ENCODE measurements around the gene SEMA4F. TPM values are rescaled to one million over a fixed set of nuclear protein-coding genes. Genes with fewer than 3 reads are reported as not detected.

SEMA4F gene
- total RNA-seq, 1 donor from 2014 or later, result 6.6 TPM

GRCh38 chr2:74703373-74703772 is 49.3 kb downstream of the SEMA4F start:
- DNase-seq (ENCODE audit: low spot score), result no peak

GRCh38 chr2:74704216-74704615 is 50.2 kb downstream of the SEMA4F start:
- DNase-seq (ENCODE audit: low spot score), result no peak

GRCh38 chr2:74706741-74707140 is 52.7 kb downstream of the SEMA4F start:
- DNase-seq (ENCODE audit: low spot score), result no peak

- DNase-seq (ENCODE audit: low spot score), result no peak
Observed at GRCh38 chr2:74707837-74708236, 53.8 kb downstream of the SEMA4F start.

GRCh38 chr2:74708296-74708695 is 54.2 kb downstream of the SEMA4F start:
- DNase-seq (ENCODE audit: low spot score), result no peak

- no peak for DNase-seq (ENCODE audit: low spot score)
Observed at GRCh38 chr2:74708883-74709282, 54.8 kb downstream of the SEMA4F start.

- no peak for DNase-seq (ENCODE audit: low spot score)
Observed at GRCh38 chr2:74712223-74713053, 58.4 kb downstream of the SEMA4F start.

- DNase-seq (ENCODE audit: low spot score), result no peak
Observed at GRCh38 chr2:74714691-74715080, 60.6 kb downstream of the SEMA4F start.

GRCh38 chr2:74715081-74715791 is 61.2 kb downstream of the SEMA4F start:
- peak; percentile 93 for DNase-seq (ENCODE audit: low spot score)

- no peak for DNase-seq (ENCODE audit: low spot score)
Observed at GRCh38 chr2:74715880-74716279, 61.8 kb downstream of the SEMA4F start.

- DNase-seq (ENCODE audit: low spot score), result no peak
Observed at GRCh38 chr2:74719066-74719465, 65.0 kb downstream of the SEMA4F start.

- DNase-seq (ENCODE audit: low spot score), result no peak
Observed at GRCh38 chr2:74721316-74721715, 67.3 kb downstream of the SEMA4F start.

- DNase-seq (ENCODE audit: low spot score), result no peak
Observed at GRCh38 chr2:74724496-74724895, 70.4 kb downstream of the SEMA4F start.

- DNase-seq (ENCODE audit: low spot score), result no peak
Observed at GRCh38 chr2:74725287-74725686, 71.2 kb downstream of the SEMA4F start.

- no peak for DNase-seq (ENCODE audit: low spot score)
Observed at GRCh38 chr2:74728842-74729241, 74.8 kb downstream of the SEMA4F start.

GRCh38 chr2:74730530-74730929 is 76.5 kb downstream of the SEMA4F start:
- DNase-seq (ENCODE audit: low spot score), result no peak

Other genes with a start within 250 kb of the SEMA4F start
- 1.1 TPM for gene C2orf81, start 232.6 kb upstream of the SEMA4F start, total RNA-seq
- 4.6 TPM for gene WDR54, start 232.5 kb upstream of the SEMA4F start, total RNA-seq
- gene RTKN, start 212.3 kb upstream of the SEMA4F start, total RNA-seq, result 11.3 TPM
- 30.6 TPM for gene INO80B, start 199.2 kb upstream of the SEMA4F start, total RNA-seq
- gene WBP1, start 195.8 kb upstream of the SEMA4F start, total RNA-seq, result 45.5 TPM
- 45.6 TPM for gene MOGS, start 188.9 kb upstream of the SEMA4F start, total RNA-seq
- gene MRPL53, start 181.6 kb upstream of the SEMA4F start, total RNA-seq, result 102 TPM
- 9.1 TPM for gene CCDC142, start 171.2 kb upstream of the SEMA4F start, total RNA-seq
- 16.8 TPM for gene TTC31, start 171.2 kb upstream of the SEMA4F start, total RNA-seq
- gene LBX2, start 154.6 kb upstream of the SEMA4F start, total RNA-seq, result 2.6 TPM
- gene PCGF1, start 146.6 kb upstream of the SEMA4F start, total RNA-seq, result 22.1 TPM
- gene TLX2, start 139.8 kb upstream of the SEMA4F start, total RNA-seq, result not detected
- not detected for gene DQX1, start 128.0 kb upstream of the SEMA4F start, total RNA-seq
- gene AUP1, start 124.5 kb upstream of the SEMA4F start, total RNA-seq, result 112 TPM
- 35.8 TPM for gene HTRA2, start 124.3 kb upstream of the SEMA4F start, total RNA-seq
- 8.2 TPM for gene LOXL3, start 100.3 kb upstream of the SEMA4F start, total RNA-seq
- 38.2 TPM for gene DOK1, start 99.5 kb upstream of the SEMA4F start, total RNA-seq
- gene M1AP, start 5.9 kb upstream of the SEMA4F start, total RNA-seq, result 0.32 TPM
- 46.2 TPM for gene HK2, start 179.9 kb downstream of the SEMA4F start, total RNA-seq

Measured in mesenteric fat pad (tissue), 1 donor.